Panc1 (cell line): Measurements from ENCODE around the gene SDK2. TPM values are rescaled to one million over a fixed set of nuclear protein-coding genes. Genes with fewer than 3 reads are reported as not detected.

ENCODE experiments used
- ATAC-seq: fragments of 200-7000 bp; cut with Tn5 transposase; 2 replicates; pipeline ENCODE4 v1.9.1; 2020; ENCODE audit warnings: mild to moderate bottlenecking, moderate library complexity
- BruUV-seq: library from RNA; stranded (reverse); fragments of 400-500 nt; replicated peaks from 2 replicates; lab custom pipeline; 2021; lab: Mats Ljungman, UMichigan
- CTCF ChIA-PET: fragments of 300-600 bp; sonication (Branson Sonifier 250); formaldehyde crosslinking; loops from one replicate; lab custom pipeline; 2022; ENCODE audit warnings: antibody characterized with exemption; lab: Charles Lee
- POLR2A ChIA-PET: fragments of 300-600 bp; sonication (Branson Sonifier 250); formaldehyde crosslinking; loops from one replicate; lab custom pipeline; 2022; ENCODE audit warnings: antibody characterized with exemption; lab: Charles Lee
- DNase-seq: peaks from one replicate; pipeline ENCODE4 v3.0.0-alpha.2; 2010; ENCODE audit warnings: low read depth, low spot score
- H3K27ac ChIP-seq: 2 replicates; pipeline ENCODE4 v1.5.1; 2011; ENCODE audit warnings: mild to moderate bottlenecking, low read length, inconsistent platforms
- H3K27me3 ChIP-seq: fragments of 200-500 bp; sonication (Bioruptor generic); 2 replicates; pipeline ENCODE4 v1.6.0; 2014; ENCODE audit warnings: low read length, inconsistent platforms; ENCODE audit not compliant: control insufficient read depth, insufficient read depth
- H3K36me3 ChIP-seq: fragments of 200-500 bp; sonication (Bioruptor generic); 2 replicates; pipeline ENCODE4 v1.5.1; 2014; ENCODE audit warnings: inconsistent platforms, mild to moderate bottlenecking, low read length, moderate library complexity; ENCODE audit not compliant: control insufficient read depth, insufficient read depth
- H3K4me1 ChIP-seq: 2 replicates; pipeline ENCODE4 v1.5.1; 2011; ENCODE audit warnings: inconsistent platforms, mild to moderate bottlenecking, low read length, moderate library complexity; ENCODE audit not compliant: control insufficient read depth, insufficient read depth
- H3K4me3 ChIP-seq, 2 experiments: 2 replicates each; pipeline ENCODE4 v1.5.1; 2011 to 2012; ENCODE audit warnings: low read depth in 2 of 2, low read length in 2 of 2, mild to moderate bottlenecking in 2 of 2, inconsistent platforms in 1 of 2, moderate library complexity in 1 of 2
- H3K9me3 ChIP-seq: fragments of 200-500 bp; sonication (Bioruptor generic); 2 replicates; pipeline ENCODE4 v1.5.1; 2014; ENCODE audit warnings: low read depth, mild to moderate bottlenecking, inconsistent platforms, low read length, moderate library complexity; ENCODE audit not compliant: control insufficient read depth, insufficient read depth
- POLR2AphosphoS5 ChIP-seq: IDR thresholded peaks from 2 replicates; pipeline ENCODE4 v1.6.1; 2012; ENCODE audit warnings: mild to moderate bottlenecking, low read depth, low read length, moderate library complexity
- SIN3A ChIP-seq: IDR thresholded peaks from 2 replicates; pipeline ENCODE4 v1.6.1; 2012; ENCODE audit warnings: low read depth, mild to moderate bottlenecking, low read length, moderate library complexity, borderline replicate concordance; ENCODE audit not compliant: insufficient read depth
- TCF7L2 ChIP-seq: IDR thresholded peaks from 2 replicates; pipeline ENCODE4 v1.6.1; 2011; ENCODE audit warnings: mild to moderate bottlenecking, low read depth, low read length, inconsistent platforms
- in situ Hi-C: cut with HindIII; loops from 2 replicates; pipeline ENCODE4 v1.10.0; 2016; ENCODE audit warnings: low sequenced_read_pairs, low pct_unique_long_range_greater_than_20kb
- intact Hi-C: fragments of 100-400 bp; cut with micrococcal nuclease; formaldehyde crosslinking; loops from one replicate; pipeline ENCODE4 v1.10.0; 2022; ENCODE audit not compliant: unreplicated experiment
- total RNA-seq: library from RNA; stranded (reverse); gene quantifications from one replicate; pipeline ENCODE4 v1.2.1, GENCODE V29; 2021; ENCODE audit not compliant: unreplicated experiment
- TF ChIP-seq, protein P1 (sequence below): fragments of 450-650 bp; IDR thresholded peaks from 2 replicates; pipeline ENCODE4 v1.5.1; 2017; ENCODE audit warnings: mild to moderate bottlenecking
- TF ChIP-seq, protein P2 (sequence below), 2 experiments: IDR thresholded peaks; 2 replicates each; pipeline ENCODE4 v1.6.1; 2011 to 2012; ENCODE audit warnings: low read depth in 2 of 2, control low read depth in 1 of 2, low read length in 1 of 2, mild to moderate bottlenecking in 1 of 2, moderate library complexity in 1 of 2; ENCODE audit not compliant: insufficient read depth in 1 of 2

Gene SDK2
- total RNA-seq, 1 experiment from 2014 or later: 0.41 TPM

DNA sequence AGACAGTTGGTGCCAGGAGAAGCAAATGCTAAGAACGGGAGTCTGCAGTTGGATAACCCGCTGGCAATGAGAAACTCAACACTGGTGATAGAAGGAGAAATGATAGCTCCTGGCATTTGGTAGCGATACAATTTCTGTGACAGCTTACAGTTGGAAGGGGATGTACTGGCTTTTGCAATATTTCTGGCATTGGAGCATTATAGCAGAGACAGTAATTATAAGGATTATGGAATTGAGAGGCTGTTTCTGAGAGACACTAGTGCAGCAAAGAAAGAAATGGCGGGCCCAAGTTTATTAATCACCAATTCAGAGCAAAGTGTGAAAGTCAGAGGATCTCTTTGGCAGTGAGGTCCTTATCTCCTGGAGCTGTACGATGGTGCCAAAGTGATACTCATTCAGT, 16.1 kb upstream of the SDK2 start:
- ATAC-seq (no peak), DNase-seq (no peak)
- TF ChIP-seq SIN3A: no peak
- TF ChIP-seq, protein P1, sequence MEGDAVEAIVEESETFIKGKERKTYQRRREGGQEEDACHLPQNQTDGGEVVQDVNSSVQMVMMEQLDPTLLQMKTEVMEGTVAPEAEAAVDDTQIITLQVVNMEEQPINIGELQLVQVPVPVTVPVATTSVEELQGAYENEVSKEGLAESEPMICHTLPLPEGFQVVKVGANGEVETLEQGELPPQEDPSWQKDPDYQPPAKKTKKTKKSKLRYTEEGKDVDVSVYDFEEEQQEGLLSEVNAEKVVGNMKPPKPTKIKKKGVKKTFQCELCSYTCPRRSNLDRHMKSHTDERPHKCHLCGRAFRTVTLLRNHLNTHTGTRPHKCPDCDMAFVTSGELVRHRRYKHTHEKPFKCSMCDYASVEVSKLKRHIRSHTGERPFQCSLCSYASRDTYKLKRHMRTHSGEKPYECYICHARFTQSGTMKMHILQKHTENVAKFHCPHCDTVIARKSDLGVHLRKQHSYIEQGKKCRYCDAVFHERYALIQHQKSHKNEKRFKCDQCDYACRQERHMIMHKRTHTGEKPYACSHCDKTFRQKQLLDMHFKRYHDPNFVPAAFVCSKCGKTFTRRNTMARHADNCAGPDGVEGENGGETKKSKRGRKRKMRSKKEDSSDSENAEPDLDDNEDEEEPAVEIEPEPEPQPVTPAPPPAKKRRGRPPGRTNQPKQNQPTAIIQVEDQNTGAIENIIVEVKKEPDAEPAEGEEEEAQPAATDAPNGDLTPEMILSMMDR: 0 out of 2 replicates have a peak, but pooled peaks have one; percentile 3
- Histone ChIP-seq H3K27ac (no peak overlapping the region), H3K4me1 (no peaks in the 10 kb centered on the region), H3K27me3 (peaks cover 32% of the 10 kb centered on the region), H3K9me3 (no peaks in the 10 kb centered on the region), H3K4me3 (no peak overlapping the region), H3K36me3 (no peaks in the 10 kb centered on the region)
- ChIA-PET CTCF (no interaction called here), POLR2A (no interaction called here)
- intact Hi-C loops (no loop called here), in situ Hi-C loops (no loop called here)
- BruUV-seq: no TSS peak

DNA sequence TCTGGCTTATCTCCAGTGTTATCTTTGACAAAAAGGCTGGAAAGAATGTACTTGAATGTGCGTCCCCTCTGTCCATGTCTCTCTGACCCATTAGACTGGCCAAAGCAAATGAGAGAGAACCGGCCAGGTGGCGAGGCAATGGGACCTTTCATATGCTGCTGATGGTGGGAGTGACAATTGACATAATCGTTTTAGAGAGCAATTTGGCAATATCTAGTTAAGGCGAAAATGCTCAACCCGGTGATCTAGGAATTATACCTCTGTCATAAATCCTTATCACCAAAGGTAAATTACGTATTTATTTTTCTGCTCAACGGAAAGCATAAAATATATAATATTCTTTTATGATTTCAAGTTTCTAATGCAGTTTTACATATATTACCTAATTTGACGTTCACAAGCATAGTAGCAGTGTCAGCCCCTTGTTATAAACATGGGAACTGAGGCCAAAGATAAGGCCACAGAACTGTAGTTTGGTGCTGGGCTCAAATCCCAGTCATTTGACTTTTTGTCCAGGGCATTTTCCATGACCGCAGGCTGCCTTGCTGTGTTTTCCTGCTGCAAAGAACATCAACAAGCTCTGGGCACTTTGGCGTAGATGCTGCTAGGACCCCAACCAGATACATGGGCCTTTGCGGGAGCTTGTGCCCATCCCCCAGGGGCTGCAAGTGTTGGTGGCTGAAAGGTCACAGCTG, 14.7 kb upstream of the SDK2 start:
- peaks cover 27% of the 10 kb centered on the region for H3K27me3 ChIP-seq
- DNase-seq (no peak), ATAC-seq (no peak)
- ChIA-PET POLR2A (no interaction called here), CTCF (interaction anchor here (0.5 kb wide), 1 partner anchor 13 kb away, joined by 3 read pairs; no protein-coding TSS in a partner anchor)
- in situ Hi-C loops (no loop called here), intact Hi-C loops (loop anchor here (10.0 kb wide), 1 partner anchor 296 kb away; no protein-coding TSS in a partner anchor)
- BruUV-seq: no TSS peak
- H3K4me1 ChIP-seq: no peaks in the 10 kb centered on the region
- H3K9me3 ChIP-seq: no peaks in the 10 kb centered on the region
- no peak for TF ChIP-seq SIN3A
- TF ChIP-seq POLR2AphosphoS5: no peak
- TF ChIP-seq TCF7L2: no peak
- TF ChIP-seq, protein P1: no peak
- TF ChIP-seq, protein P2, sequence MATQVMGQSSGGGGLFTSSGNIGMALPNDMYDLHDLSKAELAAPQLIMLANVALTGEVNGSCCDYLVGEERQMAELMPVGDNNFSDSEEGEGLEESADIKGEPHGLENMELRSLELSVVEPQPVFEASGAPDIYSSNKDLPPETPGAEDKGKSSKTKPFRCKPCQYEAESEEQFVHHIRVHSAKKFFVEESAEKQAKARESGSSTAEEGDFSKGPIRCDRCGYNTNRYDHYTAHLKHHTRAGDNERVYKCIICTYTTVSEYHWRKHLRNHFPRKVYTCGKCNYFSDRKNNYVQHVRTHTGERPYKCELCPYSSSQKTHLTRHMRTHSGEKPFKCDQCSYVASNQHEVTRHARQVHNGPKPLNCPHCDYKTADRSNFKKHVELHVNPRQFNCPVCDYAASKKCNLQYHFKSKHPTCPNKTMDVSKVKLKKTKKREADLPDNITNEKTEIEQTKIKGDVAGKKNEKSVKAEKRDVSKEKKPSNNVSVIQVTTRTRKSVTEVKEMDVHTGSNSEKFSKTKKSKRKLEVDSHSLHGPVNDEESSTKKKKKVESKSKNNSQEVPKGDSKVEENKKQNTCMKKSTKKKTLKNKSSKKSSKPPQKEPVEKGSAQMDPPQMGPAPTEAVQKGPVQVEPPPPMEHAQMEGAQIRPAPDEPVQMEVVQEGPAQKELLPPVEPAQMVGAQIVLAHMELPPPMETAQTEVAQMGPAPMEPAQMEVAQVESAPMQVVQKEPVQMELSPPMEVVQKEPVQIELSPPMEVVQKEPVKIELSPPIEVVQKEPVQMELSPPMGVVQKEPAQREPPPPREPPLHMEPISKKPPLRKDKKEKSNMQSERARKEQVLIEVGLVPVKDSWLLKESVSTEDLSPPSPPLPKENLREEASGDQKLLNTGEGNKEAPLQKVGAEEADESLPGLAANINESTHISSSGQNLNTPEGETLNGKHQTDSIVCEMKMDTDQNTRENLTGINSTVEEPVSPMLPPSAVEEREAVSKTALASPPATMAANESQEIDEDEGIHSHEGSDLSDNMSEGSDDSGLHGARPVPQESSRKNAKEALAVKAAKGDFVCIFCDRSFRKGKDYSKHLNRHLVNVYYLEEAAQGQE (IDR thresholded peaks at IDR 0.05; ENCODE audit: insufficient read depth in 1 of 2, low read depth in 2 of 2, low read length in 1 of 2): no peak
- H3K27ac ChIP-seq: no peak overlapping the region
- no peaks in the 10 kb centered on the region for H3K36me3 ChIP-seq
- H3K4me3 ChIP-seq: no peak overlapping the region
